Stimulated activated CD8-positive, alpha-beta memory T cell treated with anti-CD3 and anti-CD28 coated beads, Interleukin-2, amount 100 ng/mL, for 1 hour (primary cell): ENCODE measurements around the gene C1GALT1.
"Not testable (repeated sequence)": the region's sequence is repeated elsewhere in the genome, so short reads cannot be mapped to it uniquely, and the experiment has no call there.

Source experiments
- DNase-seq, 2 donors: peaks; one replicate each; pipeline ENCODE4 v3.0.0-alpha.2; 2020; ENCODE audit warnings: low read depth in 2 of 2

Gene C1GALT1

GRCh38 chr7:7182156-7183060, at the start of gene C1GALT1:
Gene C1GALT1, plus strand, starts transcription at chr7:7182544. Its CDS starts 51,776 bp downstream, at chr7:7234320.
- peak; percentile 95 to 97 for DNase-seq

- no peak for DNase-seq
These were observed 48.3 kb upstream of the C1GALT1 start for GRCh38 chr7:7134046-7134445.

GRCh38 chr7:7135074-7135473, 47.3 kb upstream of the C1GALT1 start:
- no peak for DNase-seq

- not testable (repeated sequence) for DNase-seq
These were observed 46.4 kb upstream of the C1GALT1 start for GRCh38 chr7:7135924-7136323.

GRCh38 chr7:7136466-7137381, 45.6 kb upstream of the C1GALT1 start:
- DNase-seq: no peak

GRCh38 chr7:7138897-7139296, 43.4 kb upstream of the C1GALT1 start:
- DNase-seq: no peak

- DNase-seq: not testable (repeated sequence)
These were observed 38.9 kb upstream of the C1GALT1 start for GRCh38 chr7:7143404-7143803.

GRCh38 chr7:7145151-7145550, 37.2 kb upstream of the C1GALT1 start:
- not testable (repeated sequence) for DNase-seq

- DNase-seq: no peak
These were observed 35.5 kb upstream of the C1GALT1 start for GRCh38 chr7:7146837-7147236.

- DNase-seq: no peak
These were observed 33.4 kb upstream of the C1GALT1 start for GRCh38 chr7:7148798-7149481.

GRCh38 chr7:7151285-7151684, 31.1 kb upstream of the C1GALT1 start:
- no peak for DNase-seq

- DNase-seq: no peak
These were observed 30.5 kb upstream of the C1GALT1 start for GRCh38 chr7:7151865-7152264.

GRCh38 chr7:7152315-7152714, 30.0 kb upstream of the C1GALT1 start:
- DNase-seq: no peak

- not testable (repeated sequence) for DNase-seq
These were observed 28.0 kb upstream of the C1GALT1 start for GRCh38 chr7:7154355-7154754.

- no peak for DNase-seq
These were observed 25.7 kb upstream of the C1GALT1 start for GRCh38 chr7:7156663-7157062.

GRCh38 chr7:7157177-7157886, 25.0 kb upstream of the C1GALT1 start:
- peak; percentile 22 to 26 for DNase-seq

GRCh38 chr7:7157887-7158271, 24.5 kb upstream of the C1GALT1 start:
- DNase-seq: no peak

- no peak for DNase-seq
These were observed 23.2 kb upstream of the C1GALT1 start for GRCh38 chr7:7159063-7159658.

GRCh38 chr7:7164591-7164990, 17.8 kb upstream of the C1GALT1 start:
- DNase-seq: no peak

- no peak for DNase-seq
These were observed 17.0 kb upstream of the C1GALT1 start for GRCh38 chr7:7165372-7165771.

GRCh38 chr7:7166318-7166717, 16.0 kb upstream of the C1GALT1 start:
- DNase-seq: no peak
